Immature natural killer cell (primary cell): ENCODE measurements around the gene EEF1AKMT4. TPM values are rescaled to one million over a fixed set of nuclear protein-coding genes. Genes with fewer than 3 reads are reported as not detected.
A peak's percentile ranks its signal among the peaks of the same experiment; 100 is the strongest.

Experiments
- DNase-seq, 3 donors: peaks; one replicate each; pipeline ENCODE4 v3.0.0; 2022; ENCODE audit warnings: mixed read lengths in 1 of 3
- H3K27ac Mint-ChIP-seq, 6 donors: one replicate each; pipeline ENCODE4 v1.8.0; 2020; ENCODE audit warnings: mixed read lengths in 6 of 6, mild to moderate bottlenecking in 5 of 6, inconsistent platforms in 4 of 6, moderate library complexity in 3 of 6
- H3K27me3 Mint-ChIP-seq, 3 donors: one replicate each; pipeline ENCODE4 v1.8.0; 2020 to 2021; ENCODE audit warnings: low read depth in 3 of 3, mild to moderate bottlenecking in 3 of 3, mixed read lengths in 3 of 3, moderate library complexity in 3 of 3, inconsistent platforms in 1 of 3
- H3K36me3 Mint-ChIP-seq, 3 donors: one replicate each; pipeline ENCODE4 v1.8.0; 2020; ENCODE audit warnings: mixed read lengths in 3 of 3, inconsistent platforms in 2 of 3, mild to moderate bottlenecking in 2 of 3
- H3K4me1 Mint-ChIP-seq, 2 donors: one replicate each; pipeline ENCODE4 v1.8.0; 2020; ENCODE audit warnings: inconsistent platforms in 2 of 2, mild to moderate bottlenecking in 2 of 2, mixed read lengths in 2 of 2, moderate library complexity in 1 of 2
- H3K4me3 Mint-ChIP-seq, 5 donors: one replicate each; pipeline ENCODE4 v1.8.0; 2020; ENCODE audit warnings: mild to moderate bottlenecking in 5 of 5, mixed read lengths in 5 of 5, inconsistent platforms in 3 of 5, moderate library complexity in 3 of 5
- H3K9me3 Mint-ChIP-seq, 6 donors: one replicate each; pipeline ENCODE4 v1.8.0; 2020; ENCODE audit warnings: mild to moderate bottlenecking in 6 of 6, mixed read lengths in 6 of 6, inconsistent platforms in 4 of 6, moderate library complexity in 3 of 6
- polyA plus RNA-seq, 3 donors: library from polyadenylated mRNA; unstranded; fragments of 300-500 nt; fragmentation: Illumina TruSeq; gene quantifications; one replicate each; pipeline ENCODE4 v1.2.3, GENCODE V29; 2021

Gene EEF1AKMT4
- polyA plus RNA-seq, 3 donors from 2014 or later, result 1.7 to 5.4 (median 3.3) TPM

DNA sequence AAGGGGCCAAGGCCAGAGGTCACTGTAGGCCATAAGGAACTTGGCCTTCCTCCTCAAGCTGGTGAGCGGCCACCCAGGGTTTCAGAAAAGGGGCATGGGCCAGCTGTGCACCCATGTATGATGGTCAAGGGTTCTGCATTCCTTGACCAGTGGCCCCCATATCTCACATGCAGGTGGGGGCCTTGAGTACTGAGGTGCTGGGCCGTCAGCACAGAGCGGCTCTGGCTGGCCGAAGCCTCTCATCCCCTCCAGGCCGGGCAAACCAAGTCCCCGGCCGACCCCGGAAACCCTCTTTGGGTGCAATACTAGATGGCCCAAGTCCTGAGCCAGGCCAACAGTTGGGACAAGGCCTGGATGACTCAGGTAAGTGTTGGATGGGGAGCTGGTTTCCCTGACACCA lies 10.3 kb upstream of the EEF1AKMT4 start:
- Mint-ChIP-seq H3K27ac (no peak overlapping the region), H3K4me3 (no peak overlapping the region), H3K27me3 (peaks cover 0 to 4% (median 3%) of the 10 kb centered on the region in 3 donors), H3K9me3 (no peaks in the 10 kb centered on the region), H3K36me3 (peaks cover 0 to 16% (median 3%) of the 10 kb centered on the region in 3 donors), H3K4me1 (no peaks in the 10 kb centered on the region)
- DNase-seq, result no peak

DNA sequence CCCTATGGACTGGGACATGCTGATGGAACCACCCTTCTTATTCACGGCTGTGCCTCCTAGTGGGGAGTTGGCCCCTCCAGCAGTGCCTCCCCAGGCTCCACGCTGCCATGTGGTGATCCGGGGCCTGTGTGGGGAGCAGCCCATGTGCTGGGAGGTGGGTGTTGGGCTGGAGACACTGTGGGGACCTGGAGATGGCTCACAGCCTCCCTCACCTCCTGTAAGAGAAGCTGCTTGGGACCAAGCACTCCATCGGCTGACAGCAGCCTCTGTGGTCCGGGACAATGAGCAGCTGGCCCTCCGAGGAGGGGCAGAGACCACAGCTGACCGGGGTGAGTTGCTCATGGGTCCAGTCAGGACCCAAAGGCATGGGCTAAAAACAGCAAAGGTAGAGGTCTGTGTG lies 9.8 kb upstream of the EEF1AKMT4 start:
- no peak for DNase-seq
- no peaks in the 10 kb centered on the region for H3K9me3 Mint-ChIP-seq
- H3K27me3 Mint-ChIP-seq, result peaks cover 0 to 4% (median 3%) of the 10 kb centered on the region in 3 donors
- no peak overlapping the region for H3K4me3 Mint-ChIP-seq
- no peak overlapping the region for H3K27ac Mint-ChIP-seq
- H3K4me1 Mint-ChIP-seq, result no peaks in the 10 kb centered on the region
- peaks cover 0 to 20% (median 3%) of the 10 kb centered on the region in 3 donors for H3K36me3 Mint-ChIP-seq

DNA sequence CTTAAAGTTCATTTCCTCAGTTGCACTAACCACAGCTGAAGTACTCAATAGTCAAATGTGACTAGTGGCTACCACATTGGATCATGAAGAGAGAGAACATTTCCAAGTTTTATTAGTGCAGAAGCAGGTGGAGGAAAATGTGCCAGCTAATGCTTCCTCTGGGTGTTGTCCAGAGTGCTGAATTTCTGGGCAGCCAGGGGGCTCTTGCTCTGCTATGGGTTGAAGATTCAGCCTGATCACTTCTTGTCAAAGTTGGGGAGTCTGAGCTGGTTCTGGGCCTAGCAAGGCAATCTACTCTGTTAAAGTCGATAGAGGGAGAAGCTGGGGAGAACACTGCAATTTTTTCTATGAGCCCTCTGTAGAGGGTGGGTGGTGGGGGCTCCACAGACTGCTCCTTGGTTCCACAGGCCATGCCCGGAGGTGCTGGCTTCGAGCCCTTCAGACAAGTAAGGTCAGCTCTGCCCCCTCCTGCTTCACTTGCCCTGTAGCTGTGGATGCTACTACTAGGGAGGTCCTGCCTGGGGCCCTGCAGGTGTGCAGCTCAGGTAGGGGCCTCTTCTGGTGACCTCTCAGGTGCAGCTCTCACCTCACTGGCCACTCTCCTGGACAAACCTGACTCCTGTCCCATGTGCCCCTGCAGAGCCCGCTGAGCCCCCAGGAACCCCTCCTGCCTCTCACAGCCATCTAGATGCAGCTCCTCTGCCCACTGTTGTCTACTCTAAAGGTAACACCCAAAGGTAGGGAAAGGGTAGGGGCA lies 8.9 kb upstream of the EEF1AKMT4 start:
- Mint-ChIP-seq H3K27me3 (peaks cover 0 to 3% (median 1%) of the 10 kb centered on the region in 3 donors), H3K36me3 (peaks cover 3 to 24% (median 5%) of the 10 kb centered on the region in 3 donors), H3K4me3 (no peak overlapping the region), H3K9me3 (no peaks in the 10 kb centered on the region), H3K4me1 (no peaks in the 10 kb centered on the region), H3K27ac (no peak overlapping the region)
- DNase-seq, result no peak

DNA sequence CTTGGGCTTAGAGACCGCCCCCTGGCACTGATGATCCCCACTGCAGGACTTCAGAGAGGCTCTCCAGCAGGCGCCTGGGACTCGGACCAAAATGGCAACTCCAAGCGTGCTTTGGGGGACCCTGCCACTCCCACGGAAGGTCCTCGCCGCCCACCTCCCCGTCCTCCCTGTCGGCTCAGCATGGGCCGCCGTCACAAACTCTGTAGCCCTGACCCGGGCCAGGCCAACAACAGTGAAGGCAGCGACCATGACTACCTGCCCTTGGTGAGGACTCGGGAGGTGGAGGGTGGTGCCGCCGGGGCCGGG lies 8.4 kb upstream of the EEF1AKMT4 start:
- DNase-seq, result no peak
- H3K27ac Mint-ChIP-seq, result no peak overlapping the region
- peaks cover 0 to 3% (median 1%) of the 10 kb centered on the region in 3 donors for H3K27me3 Mint-ChIP-seq
- H3K4me1 Mint-ChIP-seq, result no peaks in the 10 kb centered on the region
- no peak overlapping the region for H3K4me3 Mint-ChIP-seq
- H3K36me3 Mint-ChIP-seq, result peaks cover 5 to 29% (median 6%) of the 10 kb centered on the region in 3 donors
- H3K9me3 Mint-ChIP-seq, result peaks cover 0 to 1% (median 0%) of the 10 kb centered on the region in 6 donors

- H3K4me1 Mint-ChIP-seq, result no peaks in the 10 kb centered on the region
- H3K4me3 Mint-ChIP-seq, result no peak overlapping the region
- DNase-seq, result no peak
- H3K27ac Mint-ChIP-seq, result no peak overlapping the region
- peaks cover 5 to 29% (median 6%) of the 10 kb centered on the region in 3 donors for H3K36me3 Mint-ChIP-seq
- peaks cover 0 to 1% (median 0%) of the 10 kb centered on the region in 6 donors for H3K9me3 Mint-ChIP-seq
- H3K27me3 Mint-ChIP-seq, result peaks cover 0 to 3% (median 1%) of the 10 kb centered on the region in 3 donors
Observed at GRCh38 chr3:184241447-184242296, 7.8 kb upstream of the EEF1AKMT4 start.

DNA sequence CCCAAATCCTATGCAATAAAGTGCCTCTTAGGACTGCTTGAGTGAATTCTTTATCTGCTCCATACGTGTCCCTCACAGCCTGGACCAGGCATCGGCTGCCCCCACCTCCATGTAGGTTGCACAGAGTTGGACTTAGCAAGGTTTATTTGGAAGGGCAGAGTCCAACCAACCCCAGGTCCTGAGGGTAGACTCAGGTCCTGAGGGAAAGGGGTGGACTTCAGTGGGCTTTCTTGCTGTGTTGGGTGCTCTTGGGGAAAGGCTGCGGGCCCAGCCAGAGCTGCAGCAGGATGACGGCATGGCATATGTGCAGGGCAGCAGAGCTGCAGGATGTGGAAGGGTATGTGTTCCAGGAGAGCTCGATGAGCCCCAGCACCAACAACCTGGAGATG lies 7.2 kb upstream of the EEF1AKMT4 start:
- Mint-ChIP-seq H3K27me3 (peaks cover 0 to 3% (median 1%) of the 10 kb centered on the region in 3 donors), H3K4me1 (peaks cover 0 to 3% of the 10 kb centered on the region in 2 donors), H3K9me3 (peaks cover 0 to 1% (median 0%) of the 10 kb centered on the region in 6 donors), H3K36me3 (peaks cover 5 to 29% (median 6%) of the 10 kb centered on the region in 3 donors), H3K27ac (no peak overlapping the region), H3K4me3 (no peak overlapping the region)
- no peak for DNase-seq

DNA sequence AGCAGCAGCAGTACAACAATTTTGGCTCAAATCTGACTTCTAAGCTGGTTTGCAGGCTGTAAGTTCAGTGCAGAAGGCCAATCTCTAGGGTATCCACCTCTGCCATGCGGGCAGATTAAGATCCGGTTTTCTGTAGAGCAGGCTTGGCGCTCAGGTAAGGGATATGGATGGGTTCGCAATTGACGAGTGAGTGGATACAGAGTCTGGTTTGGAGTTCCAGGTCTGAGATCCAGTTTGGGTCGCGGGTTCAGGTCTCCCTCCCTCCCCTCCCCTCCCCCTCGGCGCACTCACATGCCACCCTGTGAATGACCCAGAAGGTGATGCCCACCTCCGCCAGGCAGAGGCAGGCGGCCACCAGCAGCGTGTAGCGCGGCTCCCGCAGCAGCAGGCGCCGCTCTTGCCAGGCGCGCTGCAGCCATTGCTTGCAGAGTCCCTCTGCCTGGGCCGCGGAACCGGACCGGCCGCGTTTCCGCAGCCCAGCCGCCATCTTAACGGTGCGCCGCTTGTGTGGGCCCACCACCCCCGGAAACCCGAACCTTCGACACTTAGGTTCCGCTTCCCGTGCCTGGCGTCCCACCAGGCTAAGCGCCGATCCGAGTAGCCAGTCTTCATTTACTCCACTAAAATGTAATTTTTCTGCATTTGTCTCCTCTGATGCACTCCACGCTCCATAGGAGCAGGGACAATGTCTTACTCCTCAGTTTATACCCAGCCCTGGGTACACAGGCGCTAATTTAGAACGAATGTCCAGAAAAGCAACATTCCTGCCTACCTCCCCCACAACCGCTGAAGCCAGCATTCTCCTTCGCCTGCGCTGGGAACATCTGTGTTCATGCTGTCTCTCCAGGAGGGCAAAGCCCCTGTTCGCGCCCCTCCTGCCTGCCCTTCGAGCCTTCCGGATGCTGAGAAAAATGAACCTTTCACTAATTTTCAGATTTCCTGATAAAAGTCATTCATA lies 739 bp upstream of the EEF1AKMT4 start, which contains the start of gene ALG3:
ALG3 (minus strand) TSS at position 509 of the 958 bp plus-strand sequence; CDS start at position 487, 22 bp downstream.
- H3K4me1 Mint-ChIP-seq, result peaks cover 17 to 22% of the 10 kb centered on the region in 2 donors
- H3K27ac Mint-ChIP-seq, result peak within 1 kb of the TSS; percentile 88 to 97 (median 94)
- peak; percentile 83 to 85 (median 85) for DNase-seq
- H3K36me3 Mint-ChIP-seq, result peaks cover 3 to 13% (median 5%) of the 10 kb centered on the region in 3 donors
- peaks cover 0 to 1% (median 0%) of the 10 kb centered on the region in 6 donors for H3K9me3 Mint-ChIP-seq
- peak within 1 kb of the TSS; percentile 90 to 98 (median 96) for H3K4me3 Mint-ChIP-seq
- peaks cover 12 to 14% (median 12%) of the 10 kb centered on the region in 3 donors for H3K27me3 Mint-ChIP-seq

- Mint-ChIP-seq H3K27me3 (peaks cover 12 to 14% (median 12%) of the 10 kb centered on the region in 3 donors), H3K36me3 (peaks cover 0 to 5% (median 3%) of the 10 kb centered on the region in 3 donors), H3K9me3 (peaks cover 0 to 1% (median 0%) of the 10 kb centered on the region in 6 donors), H3K4me3 (peak overlapping the region; percentile 90 to 98 (median 96)), H3K27ac (peak overlapping the region in 5 of 6 donors; percentile 57 to 83 (median 75)), H3K4me1 (peaks cover 17 to 22% of the 10 kb centered on the region in 2 donors)
- DNase-seq, result peak; percentile 83 to 84 (median 84)
Observed at GRCh38 chr3:184250167-184250828, 826 bp downstream of the EEF1AKMT4 start.

GRCh38 chr3:184255291-184256039 lies 6.0 kb downstream of the EEF1AKMT4 start:
- no peak for DNase-seq
- Mint-ChIP-seq H3K9me3 (no peaks in the 10 kb centered on the region), H3K27me3 (peaks cover 0 to 2% (median 2%) of the 10 kb centered on the region in 3 donors), H3K36me3 (no peaks in the 10 kb centered on the region), H3K4me1 (peaks cover 4 to 7% of the 10 kb centered on the region in 2 donors), H3K4me3 (no peak overlapping the region), H3K27ac (no peak overlapping the region)

GRCh38 chr3:184257083-184257915 lies 7.8 kb downstream of the EEF1AKMT4 start:
- DNase-seq, result no peak
- H3K4me3 Mint-ChIP-seq, result peak overlapping the region in 1 of 5 donors; percentile 50
- H3K4me1 Mint-ChIP-seq, result peaks cover 13 to 17% of the 10 kb centered on the region in 2 donors
- H3K27me3 Mint-ChIP-seq, result peaks cover 3 to 7% (median 6%) of the 10 kb centered on the region in 3 donors
- no peak overlapping the region for H3K27ac Mint-ChIP-seq
- no peaks in the 10 kb centered on the region for H3K9me3 Mint-ChIP-seq
- no peaks in the 10 kb centered on the region for H3K36me3 Mint-ChIP-seq

DNA sequence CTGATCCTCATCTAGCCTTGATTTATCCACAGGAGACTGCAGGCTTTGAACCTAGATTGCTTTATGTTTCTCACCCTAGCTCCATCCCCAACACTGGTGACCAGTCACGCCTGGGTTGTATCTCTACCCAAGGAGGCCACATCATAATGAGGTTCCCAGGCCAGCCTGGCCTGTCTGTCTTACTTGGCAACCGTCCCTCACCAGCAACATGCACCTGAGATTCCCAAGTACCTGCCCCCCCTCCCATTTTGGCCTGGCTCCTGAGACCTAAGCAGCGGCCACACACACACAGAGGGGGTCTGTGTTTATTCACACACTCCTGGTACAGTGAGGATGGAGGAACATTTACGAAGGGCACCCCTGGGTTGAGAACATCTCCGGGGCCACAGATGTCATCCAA lies 9.5 kb downstream of the EEF1AKMT4 start:
- Mint-ChIP-seq H3K27me3 (peaks cover 3 to 14% (median 12%) of the 10 kb centered on the region in 3 donors), H3K4me1 (peaks cover 21 to 22% of the 10 kb centered on the region in 2 donors), H3K36me3 (no peaks in the 10 kb centered on the region), H3K9me3 (no peaks in the 10 kb centered on the region), H3K4me3 (peak overlapping the region; percentile 18 to 80 (median 42)), H3K27ac (no peak overlapping the region)
- DNase-seq, result no peak
